ENCODE results near the gene EPN3. TPM values are rescaled to one million over a fixed set of nuclear protein-coding genes. Genes with fewer than 3 reads are reported as not detected.

EPN3 gene
- polyA plus RNA-seq, 1 experiment: not detected

GRCh38 chr17:50501054-50501453, 31.5 kb upstream of the EPN3 start:
- Histone ChIP-seq H3K27me3 (ENCODE audit: control insufficient read depth, insufficient read depth, low read length) (no peaks in the 10 kb centered on the region), H3K4me3 (ENCODE audit: low read depth, low read length) (no peak overlapping the region), H3K36me3 (ENCODE audit: control insufficient read depth, insufficient read depth, low read length) (no peaks in the 10 kb centered on the region)
- no peak for DNase-seq (ENCODE audit: low read depth)
- ChIA-PET CTCF (interaction anchor here (0.8 to 3.2 kb wide), 11 partner anchors 9 to 110 kb away, joined by 3 to 22 read pairs (median 5); partner anchors contain the start of genes LRRC59 and RSAD1), POLR2A (no interaction called here)
- TF ChIP-seq CTCF (IDR thresholded peaks at IDR 0.05; ENCODE audit: insufficient read depth, low read depth, low read length): peak; percentile 49

DNA sequence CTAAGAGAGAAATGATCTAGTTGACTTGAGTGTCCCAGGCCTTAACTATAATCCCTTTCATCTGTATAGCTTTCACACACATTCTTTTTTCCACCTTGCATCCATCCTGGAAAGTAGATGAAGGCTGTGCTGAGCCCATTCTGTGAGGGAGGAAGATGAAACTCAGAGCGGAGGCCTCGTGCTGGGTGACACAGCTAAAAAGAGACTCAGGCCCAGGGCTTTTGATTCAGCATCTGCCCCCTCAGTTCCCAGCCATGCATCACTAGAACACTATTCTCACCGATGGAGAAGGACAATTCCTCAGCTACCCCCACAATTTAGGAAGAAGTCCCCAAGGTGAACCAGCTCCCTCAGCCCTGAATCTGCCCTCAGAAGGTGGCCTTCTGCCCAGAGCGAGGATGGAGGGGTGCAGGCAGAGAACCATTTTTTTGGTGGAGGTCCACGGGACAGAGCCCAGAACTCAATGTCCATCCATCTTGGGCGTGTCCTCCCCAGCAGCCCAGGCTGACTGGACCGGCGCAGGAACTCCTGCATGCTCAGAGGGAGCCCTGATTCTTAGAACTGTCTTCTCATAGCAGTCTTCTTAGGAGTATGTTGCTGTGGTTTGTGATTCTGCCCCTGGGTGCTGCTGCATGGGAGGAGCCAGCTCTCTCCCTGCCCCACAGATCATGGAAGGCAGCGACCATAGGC, 30.1 kb upstream of the EPN3 start:
- Histone ChIP-seq H3K4me3 (ENCODE audit: low read depth, low read length) (no peak overlapping the region), H3K27me3 (ENCODE audit: control insufficient read depth, insufficient read depth, low read length) (no peaks in the 10 kb centered on the region), H3K36me3 (ENCODE audit: control insufficient read depth, insufficient read depth, low read length) (no peaks in the 10 kb centered on the region)
- no peak for TF ChIP-seq CTCF (IDR thresholded peaks at IDR 0.05; ENCODE audit: insufficient read depth, low read depth, low read length)
- CTCF ChIA-PET: interaction anchor here (1.2 to 3.2 kb wide), 7 partner anchors 9 to 365 kb away, joined by 3 to 22 read pairs (median 7); partner anchors contain the start of gene SPATA20
- POLR2A ChIA-PET: no interaction called here
- no peak for DNase-seq (ENCODE audit: low read depth)

GRCh38 chr17:50505591-50506130, 26.9 kb upstream of the EPN3 start:
- Histone ChIP-seq H3K27me3 (ENCODE audit: control insufficient read depth, insufficient read depth, low read length) (no peaks in the 10 kb centered on the region), H3K36me3 (ENCODE audit: control insufficient read depth, insufficient read depth, low read length) (no peaks in the 10 kb centered on the region), H3K4me3 (ENCODE audit: low read depth, low read length) (no peak overlapping the region)
- no peak for DNase-seq (ENCODE audit: low read depth)
- no peak for TF ChIP-seq CTCF (IDR thresholded peaks at IDR 0.05; ENCODE audit: insufficient read depth, low read depth, low read length)
- ChIA-PET POLR2A (no interaction called here), CTCF (interaction anchor here (0.7 to 2.1 kb wide), 6 partner anchors 11 to 34 kb away, joined by 3 to 9 read pairs (median 5); partner anchors contain the start of gene RSAD1)

- no peak for DNase-seq (ENCODE audit: low read depth)
- TF ChIP-seq CTCF (IDR thresholded peaks at IDR 0.05; ENCODE audit: insufficient read depth, low read depth, low read length): no peak
- Histone ChIP-seq H3K27me3 (ENCODE audit: control insufficient read depth, insufficient read depth, low read length) (no peaks in the 10 kb centered on the region), H3K36me3 (ENCODE audit: control insufficient read depth, insufficient read depth, low read length) (no peaks in the 10 kb centered on the region), H3K4me3 (ENCODE audit: low read depth, low read length) (no peak overlapping the region)
- POLR2A ChIA-PET: no interaction called here
- CTCF ChIA-PET: interaction anchor here (1.0 to 2.0 kb wide), 5 partner anchors 23 to 120 kb away, joined by 3 to 9 read pairs (median 4); partner anchors contain the start of gene RSAD1
Measured at GRCh38 chr17:50506298-50506697, 26.2 kb upstream of the EPN3 start.

- no peak for DNase-seq (ENCODE audit: low read depth)
- ChIA-PET CTCF (interaction anchor here (0.9 kb wide), 1 partner anchor 118 kb away, joined by 3 read pairs; no protein-coding TSS in a partner anchor), POLR2A (no interaction called here)
- no peaks in the 10 kb centered on the region for H3K36me3 ChIP-seq (ENCODE audit: control insufficient read depth, insufficient read depth, low read length)
- H3K27me3 ChIP-seq (ENCODE audit: control insufficient read depth, insufficient read depth, low read length): no peaks in the 10 kb centered on the region
- peak within 1 kb of the TSS; percentile 49 for H3K4me3 ChIP-seq (ENCODE audit: low read depth, low read length)
- peak; percentile 33; the same call in 1 of the 2 replicates for TF ChIP-seq CTCF (IDR thresholded peaks at IDR 0.05; ENCODE audit: insufficient read depth, low read depth, low read length)
Measured at GRCh38 chr17:50507871-50508572, 24.5 kb upstream of the EPN3 start, which contains the start of gene MYCBPAP. TSS of gene MYCBPAP (plus strand) at chr17:50508439. CDS start at chr17:50508675, 236 bp downstream.
